ENCODE results near the gene AGTPBP1. TPM values are rescaled to one million over a fixed set of nuclear protein-coding genes. Genes with fewer than 3 reads are reported as not detected.

The AGTPBP1 gene
- total and polyA plus RNA-seq, 2 experiments from 2014 or later: 31.4 to 58.0 TPM

DNA sequence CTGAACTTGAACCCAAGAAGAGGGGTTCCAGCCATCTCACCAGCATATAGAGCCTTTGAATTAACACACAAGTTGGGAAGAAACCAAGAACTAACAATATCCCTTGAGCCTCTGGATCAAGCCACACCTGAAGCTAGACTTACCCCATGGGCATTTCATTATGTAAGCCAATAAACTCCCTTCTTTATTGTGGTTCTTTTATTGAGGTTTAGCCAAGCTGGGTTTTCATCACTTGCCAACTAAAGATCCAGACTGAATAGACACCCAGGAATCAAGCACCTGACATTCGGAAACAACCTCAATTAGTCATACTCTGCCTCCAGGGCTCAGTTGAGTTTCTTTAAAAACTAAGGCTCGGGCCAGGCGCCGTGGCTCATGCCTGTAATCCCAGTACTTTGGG is 226.7 kb downstream of the AGTPBP1 start:
- Mint-ChIP-seq H3K9me3 (no peaks in the 10 kb centered on the region; the same call in 2 of the 3 replicates), H3K27ac (no peak overlapping the region), H3K27me3 (ENCODE audit: insufficient read depth, low read depth, poor library complexity) (peaks cover 7% of the 10 kb centered on the region), H3K36me3 (ENCODE audit: low read depth) (no peaks in the 10 kb centered on the region; the same call in 2 of the 3 replicates), H3K4me1 (peaks cover 5% of the 10 kb centered on the region; the same call in 2 of the 3 replicates), H3K4me3 (no peak overlapping the region)
- Histone ChIP-seq H3F3A (replicated peaks; ENCODE audit: low read depth) (no peaks in the 10 kb centered on the region), H3K27me3 (ENCODE audit: insufficient read depth) (no peaks in the 10 kb centered on the region), H3K4me1 (ENCODE audit: insufficient read depth) (no peaks in the 10 kb centered on the region), H4K20me1 (replicated peaks; ENCODE audit: insufficient read depth) (no peaks in the 10 kb centered on the region), H3K4me3 (no peak overlapping the region), H3K4me2 (no peak overlapping the region), H3K79me2 (replicated peaks; ENCODE audit: insufficient read depth) (no peaks in the 10 kb centered on the region), H2AFZ (no peak overlapping the region), H3K36me3 (ENCODE audit: insufficient read depth) (no peaks in the 10 kb centered on the region), H3K9me2 (ENCODE audit: insufficient read depth) (peaks cover 5% of the 10 kb centered on the region), H3K27ac (ENCODE audit: low read depth) (no peak overlapping the region)
- ATAC-seq (no peak), DNase-seq (ENCODE audit: low spot score) (no peak)
- TF ChIP-seq NANOG (IDR thresholded peaks at IDR 0.05; ENCODE audit: borderline replicate concordance) (no peak), JUNB (IDR thresholded peaks at IDR 0.05; ENCODE audit: unreplicated experiment) (no peak), EZH2phosphoT487 (IDR thresholded peaks at IDR 0.05; ENCODE audit: unreplicated experiment) (no peak), STAT1 (IDR thresholded peaks at IDR 0.05; ENCODE audit: unreplicated experiment) (no peak), ZNF114 (CRISPR knock-in tag; IDR thresholded peaks at IDR 0.05) (no peak), ZNF462 (CRISPR knock-in tag; IDR thresholded peaks at IDR 0.05) (no peak), CTCF (conservative IDR thresholded peaks at IDR 0.05; ENCODE audit: low read depth in 2 of 2) (no peak)
